H1 (cell line): ENCODE measurements around the gene PARD3. TPM values are rescaled to one million over a fixed set of nuclear protein-coding genes. Genes with fewer than 3 reads are reported as not detected.

Experiments
- CTCF ChIA-PET: fragments of 300-600 bp; sonication (Branson Sonifier 250); formaldehyde crosslinking; loops from one replicate; lab custom pipeline; 2021; ENCODE audit not compliant: partially characterized antibody; lab: Charles Lee
- POLR2A ChIA-PET: fragments of 300-600 bp; sonication (Branson Sonifier 250); formaldehyde crosslinking; loops from one replicate; lab custom pipeline; 2021; ENCODE audit warnings: inconsistent platforms; ENCODE audit not compliant: partially characterized antibody; lab: Charles Lee
- DNase-seq, 2 experiments: peaks; one replicate each; pipeline versions ENCODE4 v3.0.0 to v3.0.0-alpha.2; 2010 to 2022; ENCODE audit warnings: low spot score in 2 of 2, low read depth in 1 of 2, mixed read lengths in 1 of 2
- FAIRE-seq: peaks from 2 replicates; lab custom pipeline; 2011; peaks lifted over from hg19 to GRCh38; lab: Jason Lieb, UNC
- H2AFZ ChIP-seq: 2 replicates; pipeline ENCODE4 v1.8.1; 2012; ENCODE audit warnings: low read length, inconsistent platforms
- H2AK5ac ChIP-seq: 2 replicates; pipeline ENCODE4 v1.6.1; 2013; ENCODE audit warnings: low read depth, low read length
- H2BK120ac ChIP-seq: replicated peaks from 2 replicates; pipeline ENCODE3; 2013; ENCODE audit warnings: low read depth, low read length, inconsistent platforms
- H2BK12ac ChIP-seq: 2 replicates; pipeline ENCODE4 v1.6.1; 2013; ENCODE audit warnings: low read depth, low read length
- H2BK15ac ChIP-seq: 2 replicates; pipeline ENCODE4 v1.6.1; 2013; ENCODE audit warnings: low read length
- H2BK20ac ChIP-seq: 2 replicates; pipeline ENCODE4 v1.6.1; 2013; ENCODE audit warnings: low read length
- H2BK5ac ChIP-seq: 2 replicates; pipeline ENCODE4 v1.6.1; 2013; ENCODE audit warnings: low read depth, low read length
- H3K14ac ChIP-seq: 2 replicates; pipeline ENCODE4 v1.6.1; 2013; ENCODE audit warnings: inconsistent platforms; ENCODE audit not compliant: insufficient read length
- H3K18ac ChIP-seq: 2 replicates; pipeline ENCODE4 v1.6.1; 2013; ENCODE audit warnings: low read length; ENCODE audit errors: extremely low read depth
- H3K23ac ChIP-seq: 2 replicates; pipeline ENCODE4 v1.6.1; 2013; ENCODE audit warnings: inconsistent platforms; ENCODE audit not compliant: insufficient read length
- H3K23me2 ChIP-seq: 2 replicates; pipeline ENCODE4 v1.6.1; 2013; ENCODE audit warnings: low read depth, low read length
- H3K27ac ChIP-seq: 2 replicates; pipeline ENCODE4 v1.6.1; 2011; ENCODE audit warnings: low read depth, low read length, inconsistent platforms
- H3K27me3 ChIP-seq, 4 experiments: replicated peaks in 1 of 4; 1 replicate in 1 of 4; 2 replicates in 3 of 4; pipeline versions ENCODE4 v1.6.1 to v1.8.1; 2011 to 2013; ENCODE audit warnings: low read length in 3 of 4, mild to moderate bottlenecking in 3 of 4, inconsistent platforms in 2 of 4, mixed read lengths in 2 of 4, moderate library complexity in 1 of 4; ENCODE audit not compliant: control insufficient read depth in 3 of 4, insufficient read depth in 3 of 4; ENCODE audit errors: extremely low read depth in 1 of 4
- H3K36me3 ChIP-seq, 4 experiments: 2 replicates each; pipeline versions ENCODE4 v1.6.1 to v1.8.1; 2011 to 2013; ENCODE audit warnings: mild to moderate bottlenecking in 4 of 4, low read length in 3 of 4, moderate library complexity in 2 of 4, control low read depth in 1 of 4, inconsistent platforms in 1 of 4; ENCODE audit not compliant: insufficient read depth in 4 of 4, control insufficient read depth in 2 of 4
- H3K4ac ChIP-seq: replicated peaks from 2 replicates; pipeline ENCODE3; 2013; ENCODE audit warnings: low read length, low read depth, mixed read lengths, inconsistent platforms; ENCODE audit not compliant: insufficient read length
- H3K4me1 ChIP-seq, 4 experiments: replicated peaks in 1 of 4; 1 replicate in 1 of 4; 2 replicates in 3 of 4; pipeline versions ENCODE4 v1.6.1 to v1.8.1; 2011 to 2013; ENCODE audit warnings: low read length in 3 of 4, inconsistent platforms in 2 of 4, mixed read lengths in 1 of 4; ENCODE audit not compliant: insufficient read depth in 4 of 4, control insufficient read depth in 3 of 4
- H3K4me2 ChIP-seq, 2 experiments: 2 replicates each; pipeline versions ENCODE4 v1.6.1 to v1.8.1; 2011 to 2013; ENCODE audit warnings: low read depth in 2 of 2, low read length in 2 of 2, control low read depth in 1 of 2, inconsistent platforms in 1 of 2, mild to moderate bottlenecking in 1 of 2; ENCODE audit not compliant: insufficient read depth in 1 of 2
- H3K4me3 ChIP-seq, 4 experiments: fragments of 200-600, 300-600 bp in 1 of 4; sonication (generic), shearing (Covaris generic), sonication (Bioruptor Twin) in 1 of 4; 2 replicates each; pipeline versions ENCODE4 v1.5.1 to v1.8.1; 2011 to 2016; ENCODE audit warnings: low read length in 4 of 4, low read depth in 3 of 4, control low read depth in 2 of 4, inconsistent platforms in 2 of 4, mild to moderate bottlenecking in 2 of 4, mixed read lengths in 1 of 4, moderate library complexity in 1 of 4; ENCODE audit not compliant: insufficient read depth in 2 of 4; ENCODE audit errors: extremely low read depth in 1 of 4
- H3K56ac ChIP-seq: replicated peaks from 2 replicates; pipeline ENCODE3; 2013; ENCODE audit warnings: low read depth, mild to moderate bottlenecking, mixed read lengths, low read length, inconsistent platforms; ENCODE audit not compliant: insufficient read length
- H3K79me1 ChIP-seq: 2 replicates; pipeline ENCODE4 v1.6.1; 2013; ENCODE audit warnings: low read depth, low read length, control low read depth
- H3K79me2 ChIP-seq, 2 experiments: 2 replicates each; pipeline versions ENCODE4 v1.6.1 to v1.8.1; 2012 to 2013; ENCODE audit warnings: low read length in 2 of 2, mild to moderate bottlenecking in 2 of 2, inconsistent platforms in 1 of 2; ENCODE audit not compliant: insufficient read depth in 2 of 2, control insufficient read depth in 1 of 2
- H3K9ac ChIP-seq, 4 experiments: replicated peaks in 1 of 4; 1 replicate in 1 of 4; 2 replicates in 3 of 4; pipeline versions ENCODE4 v1.6.1 to v1.8.1; 2011 to 2013; ENCODE audit warnings: low read depth in 3 of 4, low read length in 3 of 4, control low read depth in 2 of 4, mild to moderate bottlenecking in 2 of 4, moderate library complexity in 2 of 4, inconsistent platforms in 1 of 4; ENCODE audit errors: extremely low read depth in 1 of 4
- H3K9me3 ChIP-seq, 2 experiments: 2 replicates each; pipeline versions ENCODE4 v1.6.1 to v1.8.1; 2012 to 2013; ENCODE audit warnings: mild to moderate bottlenecking in 2 of 2, moderate library complexity in 2 of 2, control low read depth in 1 of 2, inconsistent platforms in 1 of 2, low read depth in 1 of 2, low read length in 1 of 2, mixed read lengths in 1 of 2; ENCODE audit not compliant: insufficient read depth in 2 of 2
- H4K20me1 ChIP-seq, 2 experiments: replicated peaks in 1 of 2; 2 replicates each; pipeline versions ENCODE3 to v1.8.1; 2011 to 2013; ENCODE audit warnings: inconsistent platforms in 2 of 2, low read length in 2 of 2, mild to moderate bottlenecking in 1 of 2; ENCODE audit not compliant: insufficient read depth in 2 of 2, control insufficient read depth in 1 of 2
- H4K5ac ChIP-seq: 2 replicates; pipeline ENCODE4 v1.6.1; 2013; ENCODE audit warnings: low read length, low read depth, mixed read lengths, inconsistent platforms; ENCODE audit not compliant: insufficient read length
- H4K8ac ChIP-seq: 2 replicates; pipeline ENCODE4 v1.8.0; 2013; ENCODE audit warnings: mild to moderate bottlenecking, moderate library complexity, low read length, inconsistent platforms; ENCODE audit not compliant: insufficient read depth; ENCODE audit errors: extremely low read depth
- H4K91ac ChIP-seq: replicated peaks from 2 replicates; pipeline ENCODE3; 2013; ENCODE audit warnings: low read length, mixed read lengths, inconsistent platforms; ENCODE audit not compliant: insufficient read length
- EGR1 ChIP-seq: IDR thresholded peaks from 2 replicates; pipeline ENCODE4 v1.6.1; 2011; ENCODE audit warnings: low read depth, low read length, borderline replicate concordance
- WGBS, 2 experiments: shearing (Covaris generic) in 1 of 2; methylation state at CpG; one replicate each; pipeline versions ENCODE4 v1.1.6 to v1.1.7; 2013 to 2015; ENCODE audit warnings: low lambda C conversion rate in 2 of 2, mixed read lengths in 2 of 2, inconsistent platforms in 1 of 2, low coverage in 1 of 2, missing lambda C conversion rate in 1 of 2; ENCODE audit not compliant: insufficient replicate concordance in 2 of 2, insufficient coverage in 1 of 2, insufficient read length in 1 of 2; ENCODE audit errors: extremely low coverage in 1 of 2, missing lambda C conversion rate in 1 of 2; 5-methylcytosine and 5-hydroxymethylcytosine counted together
- polyA plus RNA-seq, 7 experiments: library from polyadenylated mRNA; depleted of rRNA in 3 of 7; stranded (reverse) in 5 of 7; unstranded in 2 of 7; fragments of >200 nt in 5 of 7; fragments of 200-250 nt in 2 of 7; gene quantifications; 1 replicate in 5 of 7; 2 replicates in 1 of 7; 4 replicates in 1 of 7; pipeline versions ENCODE4 v1.2.1 to v1.2.3, GENCODE V29; 2011 to 2013; ENCODE audit warnings: missing spikeins in 2 of 7, mixed read lengths in 2 of 7
- total RNA-seq: library from RNA; stranded (reverse); fragmentation: NEBNext Ultra II Directional; extraction: Animal tissue kit (Norgen Biotek cat#: 25700); gene quantifications from 2 replicates; pipeline ENCODE4 v1.2.1, GENCODE V29; 2021

The PARD3 gene
- total and polyA plus RNA-seq, 2 of the 8 experiments (the other 6 are each of a cell fraction or from before 2014, with no cell fraction given) = 19.7 to 49.1 TPM

DNA sequence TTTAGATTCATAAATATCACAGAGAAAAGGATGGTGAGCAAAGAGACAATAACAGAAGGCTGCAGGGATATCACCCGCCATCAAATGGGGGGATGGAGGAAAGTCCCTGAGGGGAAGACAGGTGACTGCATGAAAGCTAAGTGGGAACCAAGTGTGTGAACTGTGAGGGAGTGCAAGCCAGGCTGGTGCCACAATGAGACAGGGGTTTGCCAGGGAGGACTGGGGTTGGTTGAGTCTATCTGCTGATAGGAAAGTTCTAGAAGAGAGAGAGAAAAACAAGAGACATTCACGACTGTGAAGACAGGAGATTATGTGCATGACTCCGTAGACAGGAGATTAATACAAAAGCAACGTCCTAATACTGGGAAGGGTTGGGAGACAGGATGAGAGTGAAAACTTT lies 376.4 kb downstream of the PARD3 start:
- H3K36me3 ChIP-seq = peaks cover 0 to under 1% (median 0%) of the 10 kb centered on the region in 4 experiments; a peak in 1 of 8 replicates
- peaks cover 0 to 3% (median 0%) of the 10 kb centered on the region in 4 experiments; a peak in 1 of 7 replicates for H3K4me1 ChIP-seq
- no peaks in the 10 kb centered on the region for H3K23me2 ChIP-seq
- no peak overlapping the region for H2AK5ac ChIP-seq
- peak overlapping the region; percentile 66; the same call in 1 of the 2 replicates for H3K18ac ChIP-seq
- peak overlapping the region; percentile 65; the same call in 1 of the 2 replicates for H2BK12ac ChIP-seq
- H3K79me1 ChIP-seq = no peaks in the 10 kb centered on the region
- CTCF ChIA-PET = no interaction called here
- H3K4me2 ChIP-seq = no peak overlapping the region
- POLR2A ChIA-PET = no interaction called here
- H3K4ac ChIP-seq = peak overlapping the region; percentile 57
- H3K27ac ChIP-seq = no peak overlapping the region
- TF ChIP-seq EGR1 = no peak
- no peak overlapping the region for H2AFZ ChIP-seq
- 0 out of 2 replicates have a peak overlapping the region, but pooled peaks have one; percentile 7 for H2BK20ac ChIP-seq
- H4K8ac ChIP-seq = no peak overlapping the region
- DNase-seq = no peak
- no peaks in the 10 kb centered on the region for H3K9me3 ChIP-seq
- H3K14ac ChIP-seq = no peak overlapping the region
- no peak for FAIRE-seq
- no peak overlapping the region for H3K23ac ChIP-seq
- no peak overlapping the region for H3K4me3 ChIP-seq
- H2BK5ac ChIP-seq = no peak overlapping the region; the same call in 1 of the 2 replicates
- 86% methylated on average over 4 of the region's 4 CpGs; no CpG with 5 or more reads in 1 of the 2 experiments for WGBS, 2 experiments
- H3K27me3 ChIP-seq = no peaks in the 10 kb centered on the region
- H3K9ac ChIP-seq = no peak overlapping the region
- H2BK120ac ChIP-seq = no peak overlapping the region
- no peak overlapping the region for H3K56ac ChIP-seq
- H4K20me1 ChIP-seq = no peaks in the 10 kb centered on the region
- peaks cover 0 to 9% of the 10 kb centered on the region in 2 experiments; a peak in 2 of 4 replicates for H3K79me2 ChIP-seq
- 0 out of 2 replicates have a peak overlapping the region, but pooled peaks have one; percentile 50 for H2BK15ac ChIP-seq
- H4K91ac ChIP-seq = no peak overlapping the region
- no peak overlapping the region for H4K5ac ChIP-seq
